Large intestine (tissue), 3 donors: Measurements from ENCODE around the gene PARP4. TPM values are rescaled to one million over a fixed set of nuclear protein-coding genes. Genes with fewer than 3 reads are reported as not detected.
"Not testable (repeated sequence)": the region's sequence is repeated elsewhere in the genome, so short reads cannot be mapped to it uniquely, and the experiment has no call there.

ENCODE experiments used
- DNase-seq, 2 donors: peaks; one replicate each; pipeline versions ENCODE4 v3.0.0 to v3.0.0-alpha.2; 2013
- H3K27ac ChIP-seq: one replicate; pipeline ENCODE4 v1.5.1; 2013; ENCODE audit warnings: low read length
- H3K27me3 ChIP-seq: 2 replicates; pipeline ENCODE4 v1.6.1; 2013; ENCODE audit warnings: low read length; ENCODE audit not compliant: control insufficient read depth, insufficient read depth
- H3K36me3 ChIP-seq: 2 replicates; pipeline ENCODE4 v1.6.1; 2013; ENCODE audit warnings: low read length; ENCODE audit not compliant: control insufficient read depth, insufficient read depth
- H3K4me1 ChIP-seq: one replicate; pipeline ENCODE4 v1.6.1; 2013; ENCODE audit warnings: low read length; ENCODE audit not compliant: control insufficient read depth, insufficient read depth
- H3K4me3 ChIP-seq: one replicate; pipeline ENCODE4 v1.5.1; 2013; ENCODE audit warnings: low read length
- H3K9me3 ChIP-seq: one replicate; pipeline ENCODE4 v1.6.1; 2013; ENCODE audit warnings: mild to moderate bottlenecking, low read depth, low read length, moderate library complexity; ENCODE audit not compliant: control insufficient read depth
- WGBS: methylation state at CpG from one replicate; pipeline ENCODE4 v1.1.5; 2013; ENCODE audit warnings: low lambda C conversion rate; ENCODE audit not compliant: insufficient coverage; 5-methylcytosine and 5-hydroxymethylcytosine counted together
- polyA plus RNA-seq: library from polyadenylated mRNA; unstranded; fragments of 120-200 nt; gene quantifications from one replicate; pipeline ENCODE4 v1.2.1, GENCODE V29; 2013

The PARP4 gene
- polyA plus RNA-seq, 1 donor, result 63.3 TPM

DNA sequence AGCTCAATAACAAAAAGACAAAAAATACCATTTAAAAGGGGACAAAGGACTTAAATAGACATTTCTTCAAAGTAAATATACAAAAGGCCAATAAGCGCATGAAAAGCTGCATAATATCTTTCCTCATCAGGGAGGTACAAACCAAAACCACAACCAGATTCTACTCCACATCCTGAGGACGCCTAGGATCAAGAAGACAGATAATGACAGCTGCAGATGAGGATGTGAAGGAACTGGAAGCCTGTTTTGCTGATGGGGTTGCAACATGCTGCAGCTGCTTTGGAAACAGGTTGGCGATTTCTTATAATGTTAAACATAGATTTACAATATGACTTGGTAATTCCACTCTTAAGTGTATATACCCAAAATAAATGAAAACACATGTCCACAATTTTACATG is 132.4 kb downstream of the PARP4 start:
- DNase-seq, H3K9me3 ChIP-seq, H3K36me3 ChIP-seq, H3K27me3 ChIP-seq, H3K4me1 ChIP-seq, H3K4me3 ChIP-seq, H3K27ac ChIP-seq: not testable (repeated sequence)
- 80% methylated on average over 1 of the region's 3 CpGs for WGBS

GRCh38 chr13:24371273-24371672 is 141.3 kb downstream of the PARP4 start:
- H3K4me3 ChIP-seq, H3K27ac ChIP-seq, H3K9me3 ChIP-seq, H3K27me3 ChIP-seq, H3K4me1 ChIP-seq, DNase-seq, H3K36me3 ChIP-seq: not testable (repeated sequence)
- no CpG with 5 or more reads among the region's 9 CpGs for WGBS

Other genes starting within 250 kb of the PARP4 start
- gene C1QTNF9, start 203.2 kb downstream of the PARP4 start, polyA plus RNA-seq, result 0.42 TPM
- gene ATP12A, start 167.6 kb upstream of the PARP4 start, polyA plus RNA-seq, result not detected